Measurements from ENCODE around the gene PLCD1.

GRCh38 chr3:38000965-38001455 lies 28.4 kb downstream of the PLCD1 start:
- TF ChIP-seq, protein P1, sequence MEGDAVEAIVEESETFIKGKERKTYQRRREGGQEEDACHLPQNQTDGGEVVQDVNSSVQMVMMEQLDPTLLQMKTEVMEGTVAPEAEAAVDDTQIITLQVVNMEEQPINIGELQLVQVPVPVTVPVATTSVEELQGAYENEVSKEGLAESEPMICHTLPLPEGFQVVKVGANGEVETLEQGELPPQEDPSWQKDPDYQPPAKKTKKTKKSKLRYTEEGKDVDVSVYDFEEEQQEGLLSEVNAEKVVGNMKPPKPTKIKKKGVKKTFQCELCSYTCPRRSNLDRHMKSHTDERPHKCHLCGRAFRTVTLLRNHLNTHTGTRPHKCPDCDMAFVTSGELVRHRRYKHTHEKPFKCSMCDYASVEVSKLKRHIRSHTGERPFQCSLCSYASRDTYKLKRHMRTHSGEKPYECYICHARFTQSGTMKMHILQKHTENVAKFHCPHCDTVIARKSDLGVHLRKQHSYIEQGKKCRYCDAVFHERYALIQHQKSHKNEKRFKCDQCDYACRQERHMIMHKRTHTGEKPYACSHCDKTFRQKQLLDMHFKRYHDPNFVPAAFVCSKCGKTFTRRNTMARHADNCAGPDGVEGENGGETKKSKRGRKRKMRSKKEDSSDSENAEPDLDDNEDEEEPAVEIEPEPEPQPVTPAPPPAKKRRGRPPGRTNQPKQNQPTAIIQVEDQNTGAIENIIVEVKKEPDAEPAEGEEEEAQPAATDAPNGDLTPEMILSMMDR (IDR thresholded peaks at IDR 0.05; ENCODE audit: low read depth, low read length): no peak
- TF ChIP-seq EZH2phosphoT487 (IDR thresholded peaks at IDR 0.05; ENCODE audit: low read depth): no peak

Measured in OCI-LY3 (cell line).